Measurements from ENCODE around the gene DYNC1LI1.

GRCh38 chr3:32482693-32483092 is 88.0 kb downstream of the DYNC1LI1 start:
- no peak for TF ChIP-seq CTCF (IDR thresholded peaks at IDR 0.05)
- TF ChIP-seq EZH2 (IDR thresholded peaks at IDR 0.05; ENCODE audit: borderline replicate concordance, insufficient read depth, low read depth, low read length, poor library complexity, severe bottlenecking), result no peak

Measured in B cell (primary cell).